ENCODE results near the gene INPP5B. TPM values are rescaled to one million over a fixed set of nuclear protein-coding genes. Genes with fewer than 3 reads are reported as not detected.
A peak's percentile ranks its signal among the peaks of the same experiment; 100 is the strongest.

The INPP5B gene
- total and polyA plus RNA-seq, 7 donors, result 3.8 to 12.8 (median 6.7) TPM

GRCh38 chr1:37865348-37866120, 81.3 kb downstream of the INPP5B start:
- DNase-seq (no peak), ATAC-seq (no peak)
- Histone ChIP-seq H3K27ac (no peak overlapping the region), H3K9me3 (no peaks in the 10 kb centered on the region), H3K4me3 (no peak overlapping the region), H3K36me3 (ENCODE audit: insufficient read depth in 1 of 2, low read depth in 1 of 2) (peaks cover 4 to 93% of the 10 kb centered on the region in 2 donors), H3K4me1 (peaks cover under 1% of the 10 kb centered on the region), H3K27me3 (ENCODE audit: insufficient read depth in 3 of 3, low read length in 2 of 3) (no peaks in the 10 kb centered on the region)
- intact Hi-C loops (cut with DNase I), result no loop called here
- no peak for TF ChIP-seq CTCF (IDR thresholded peaks at IDR 0.05)
- WGBS, 3 donors, result 81 to 91% (median 82%) methylated on average over 6 of the region's 6 CpGs

- intact Hi-C loops (cut with DNase I), result no loop called here
- Histone ChIP-seq H3K27ac (no peak overlapping the region), H3K4me3 (no peak overlapping the region), H3K4me1 (peaks cover 15% of the 10 kb centered on the region), H3K36me3 (ENCODE audit: insufficient read depth in 1 of 2, low read depth in 1 of 2) (peaks cover 4 to 72% of the 10 kb centered on the region in 2 donors), H3K27me3 (ENCODE audit: insufficient read depth in 3 of 3, low read length in 2 of 3) (no peaks in the 10 kb centered on the region), H3K9me3 (no peaks in the 10 kb centered on the region)
- TF ChIP-seq CTCF (IDR thresholded peaks at IDR 0.05), result no peak
- ATAC-seq, result no peak
- 89 to 94% (median 89%) methylated on average over 3 of the region's 3 CpGs for WGBS, 3 donors
- DNase-seq, result no peak
Measured at GRCh38 chr1:37862330-37862729, 84.5 kb downstream of the INPP5B start.

GRCh38 chr1:37861151-37861550, 85.7 kb downstream of the INPP5B start:
- ATAC-seq (no peak), DNase-seq (no peak)
- H3K4me1 ChIP-seq, result peaks cover 26% of the 10 kb centered on the region
- no peak for TF ChIP-seq CTCF (IDR thresholded peaks at IDR 0.05)
- no peaks in the 10 kb centered on the region for H3K9me3 ChIP-seq
- no peak overlapping the region for H3K27ac ChIP-seq
- H3K4me3 ChIP-seq, result no peak overlapping the region
- H3K27me3 ChIP-seq (ENCODE audit: insufficient read depth in 3 of 3, low read length in 2 of 3), result no peaks in the 10 kb centered on the region
- peaks cover 8 to 72% of the 10 kb centered on the region in 2 donors for H3K36me3 ChIP-seq (ENCODE audit: insufficient read depth in 1 of 2, low read depth in 1 of 2)
- WGBS, 3 donors, result 90 to 92% (median 92%) methylated on average over 4 of the region's 4 CpGs
- intact Hi-C loops (cut with DNase I), result no loop called here

GRCh38 chr1:37860346-37860666, 86.5 kb downstream of the INPP5B start:
- H3K27me3 ChIP-seq (ENCODE audit: insufficient read depth in 3 of 3, low read length in 2 of 3), result no peaks in the 10 kb centered on the region
- peaks cover 33% of the 10 kb centered on the region for H3K4me1 ChIP-seq
- DNase-seq, result no peak
- intact Hi-C loops (cut with DNase I), result no loop called here
- H3K36me3 ChIP-seq (ENCODE audit: insufficient read depth in 1 of 2, low read depth in 1 of 2), result peaks cover 7 to 68% of the 10 kb centered on the region in 2 donors
- H3K27ac ChIP-seq, result peak overlapping the region; percentile 95
- no peak for TF ChIP-seq CTCF (IDR thresholded peaks at IDR 0.05)
- 18 to 21% (median 20%) methylated on average over 5 of the region's 5 CpGs for WGBS, 3 donors
- no peak for ATAC-seq
- peak overlapping the region; percentile 99 for H3K4me3 ChIP-seq
- no peaks in the 10 kb centered on the region for H3K9me3 ChIP-seq

Measured in psoas muscle (tissue), 8 donors.